MM.1S (cell line): Measurements from ENCODE around the gene NUDT2.

ENCODE experiments used
- CTCF ChIP-seq: fragments of 300-600 bp; sonication (generic); IDR thresholded peaks from 2 replicates; pipeline ENCODE4 v1.5.1; 2016; ENCODE audit warnings: antibody characterized with exemption, low read length, mixed read lengths
- EZH2 ChIP-seq: fragments of 300-600 bp; sonication (generic); optimal IDR thresholded peaks from 2 replicates; pipeline ENCODE3; 2017; ENCODE audit warnings: low read depth, mild to moderate bottlenecking, antibody characterized with exemption, low read length, mixed read lengths
- EZH2phosphoT487 ChIP-seq: fragments of 300-600 bp; sonication (generic); IDR thresholded peaks from 2 replicates; pipeline ENCODE4 v1.6.1; 2018; ENCODE audit warnings: antibody characterized with exemption, low read length

- no peak for TF ChIP-seq CTCF
- no peak for TF ChIP-seq EZH2phosphoT487
- no peak for TF ChIP-seq EZH2
Observed at GRCh38 chr9:34392511-34392910, 63.1 kb downstream of the NUDT2 start.
